Measurements from ENCODE around the gene NACC2.

- TF ChIP-seq CTCF (IDR thresholded peaks at IDR 0.05; ENCODE audit: low read depth, low read length) (no peak), EZH2phosphoT487 (IDR thresholded peaks at IDR 0.05; ENCODE audit: low read depth) (no peak)
Observed at GRCh38 chr9:136129176-136129575, 34.1 kb upstream of the NACC2 start.

All from OCI-LY3 (cell line).